Subcutaneous abdominal adipose tissue (tissue), 5 donors: ENCODE data around the gene SLC25A26.

Experiments
- H3K27ac ChIP-seq: one replicate; pipeline ENCODE4 v1.7.0; 2013; ENCODE audit warnings: low read depth, mild to moderate bottlenecking, inconsistent platforms, low read length, moderate library complexity
- H3K27me3 ChIP-seq, 5 donors: one replicate each; pipeline ENCODE4 v1.7.0; 2013; ENCODE audit warnings: low read length in 5 of 5, inconsistent platforms in 1 of 5; ENCODE audit not compliant: control insufficient read depth in 5 of 5, insufficient read depth in 4 of 5
- H3K36me3 ChIP-seq, 5 donors: one replicate each; pipeline ENCODE4 v1.7.0; 2013; ENCODE audit warnings: low read length in 5 of 5; ENCODE audit not compliant: control insufficient read depth in 5 of 5, insufficient read depth in 5 of 5
- H3K4me1 ChIP-seq, 5 donors: one replicate each; pipeline ENCODE4 v1.7.0; 2013; ENCODE audit warnings: low read length in 5 of 5, mild to moderate bottlenecking in 3 of 5, moderate library complexity in 1 of 5; ENCODE audit not compliant: control insufficient read depth in 5 of 5, insufficient read depth in 5 of 5
- H3K4me3 ChIP-seq, 5 donors: one replicate each; pipeline ENCODE4 v1.7.0; 2013; ENCODE audit warnings: low read length in 5 of 5, low read depth in 1 of 5
- H3K9ac ChIP-seq, 5 donors: one replicate each; pipeline ENCODE4 v1.7.0; 2013; ENCODE audit warnings: low read length in 5 of 5, mild to moderate bottlenecking in 4 of 5, moderate library complexity in 3 of 5
- H3K9me3 ChIP-seq, 5 donors: one replicate each; pipeline ENCODE4 v1.7.0; 2013; ENCODE audit warnings: low read length in 5 of 5; ENCODE audit not compliant: control insufficient read depth in 5 of 5
- donor health status: healthy.
- donor health status: healthy.
- donor health status: healthy.
- donor health status: healthy.
- donor health status: healthy.

SLC25A26 gene

GRCh38 chr3:66401157-66401550 lies 180.4 kb downstream of the SLC25A26 start:
- H3K27ac ChIP-seq, result peak overlapping the region; percentile 72
- H3K27me3 ChIP-seq, result no peaks in the 10 kb centered on the region
- H3K4me1 ChIP-seq, result peaks cover 7 to 44% (median 28%) of the 10 kb centered on the region in 5 donors
- no peak overlapping the region for H3K9ac ChIP-seq
- no peak overlapping the region for H3K4me3 ChIP-seq
- peaks cover 0 to 79% (median 41%) of the 10 kb centered on the region in 5 donors for H3K36me3 ChIP-seq
- no peaks in the 10 kb centered on the region for H3K9me3 ChIP-seq

GRCh38 chr3:66401675-66402491 lies 181.1 kb downstream of the SLC25A26 start:
- H3K4me3 ChIP-seq, result no peak overlapping the region
- H3K27ac ChIP-seq, result peak overlapping the region; percentile 72

GRCh38 chr3:66402596-66403290 lies 181.9 kb downstream of the SLC25A26 start:
- peaks cover 10 to 55% (median 43%) of the 10 kb centered on the region in 5 donors for H3K4me1 ChIP-seq
- peaks cover 0 to 76% (median 35%) of the 10 kb centered on the region in 5 donors for H3K36me3 ChIP-seq
- peak overlapping the region; percentile 72 for H3K27ac ChIP-seq
- no peak overlapping the region for H3K4me3 ChIP-seq
- no peaks in the 10 kb centered on the region for H3K9me3 ChIP-seq
- H3K27me3 ChIP-seq, result no peaks in the 10 kb centered on the region
- H3K9ac ChIP-seq, result peak overlapping the region in 1 of 5 donors; percentile 3

More at GRCh38 chr3:66401675-66402491, 181.1 kb downstream of the SLC25A26 start:
- Histone ChIP-seq H3K4me1 (peaks cover 10 to 51% (median 34%) of the 10 kb centered on the region in 5 donors), H3K36me3 (peaks cover 0 to 79% (median 41%) of the 10 kb centered on the region in 5 donors), H3K9me3 (no peaks in the 10 kb centered on the region), H3K27me3 (no peaks in the 10 kb centered on the region), H3K9ac (no peak overlapping the region)

- Histone ChIP-seq H3K9me3 (no peaks in the 10 kb centered on the region), H3K9ac (no peak overlapping the region), H3K4me1 (peaks cover 10 to 51% (median 40%) of the 10 kb centered on the region in 5 donors), H3K27ac (peak overlapping the region; percentile 72), H3K27me3 (no peaks in the 10 kb centered on the region), H3K4me3 (no peak overlapping the region), H3K36me3 (peaks cover 0 to 78% (median 35%) of the 10 kb centered on the region in 5 donors)
Observed at GRCh38 chr3:66403323-66403990, 182.7 kb downstream of the SLC25A26 start.

GRCh38 chr3:66404197-66404596 lies 183.4 kb downstream of the SLC25A26 start:
- Histone ChIP-seq H3K4me1 (peaks cover 10 to 46% (median 36%) of the 10 kb centered on the region in 5 donors), H3K27me3 (no peaks in the 10 kb centered on the region), H3K36me3 (peaks cover 0 to 72% (median 36%) of the 10 kb centered on the region in 5 donors), H3K9me3 (no peaks in the 10 kb centered on the region), H3K4me3 (no peak overlapping the region), H3K9ac (no peak overlapping the region), H3K27ac (peak overlapping the region; percentile 72)

- Histone ChIP-seq H3K9ac (no peak overlapping the region), H3K9me3 (no peaks in the 10 kb centered on the region), H3K4me1 (peaks cover 10 to 46% (median 36%) of the 10 kb centered on the region in 5 donors), H3K36me3 (peaks cover 0 to 75% (median 45%) of the 10 kb centered on the region in 5 donors), H3K27ac (peak overlapping the region; percentile 72), H3K27me3 (no peaks in the 10 kb centered on the region), H3K4me3 (no peak overlapping the region)
Observed at GRCh38 chr3:66404903-66405700, 184.3 kb downstream of the SLC25A26 start.

- Histone ChIP-seq H3K9ac (peak overlapping the region in 1 of 5 donors; percentile 30), H3K9me3 (no peaks in the 10 kb centered on the region), H3K4me1 (peaks cover 10 to 45% (median 36%) of the 10 kb centered on the region in 5 donors), H3K4me3 (no peak overlapping the region), H3K27ac (peak overlapping the region; percentile 72), H3K27me3 (no peaks in the 10 kb centered on the region), H3K36me3 (peaks cover 0 to 76% (median 51%) of the 10 kb centered on the region in 5 donors)
Observed at GRCh38 chr3:66405701-66406091, 184.9 kb downstream of the SLC25A26 start.

- no peaks in the 10 kb centered on the region for H3K9me3 ChIP-seq
- H3K9ac ChIP-seq, result peak overlapping the region in 3 of 5 donors; percentile 26 to 56 (median 30)
- peaks cover 0 to 80% (median 56%) of the 10 kb centered on the region in 5 donors for H3K36me3 ChIP-seq
- no peak overlapping the region for H3K4me3 ChIP-seq
- no peaks in the 10 kb centered on the region for H3K27me3 ChIP-seq
- H3K4me1 ChIP-seq, result peaks cover 10 to 41% (median 36%) of the 10 kb centered on the region in 5 donors
- peak overlapping the region; percentile 72 for H3K27ac ChIP-seq
Observed at GRCh38 chr3:66406163-66406562, 185.4 kb downstream of the SLC25A26 start.
